ENCODE data around the gene KCTD11. TPM values are rescaled to one million over a fixed set of nuclear protein-coding genes. Genes with fewer than 3 reads are reported as not detected.

Gene KCTD11
- total and polyA plus RNA-seq, 2 experiments from 2014 or later = 2.2 to 7.7 TPM

GRCh38 chr17:7308625-7309433, 43.1 kb upstream of the KCTD11 start:
- Mint-ChIP-seq H3K36me3 (ENCODE audit: low read depth) (peaks cover 56% of the 10 kb centered on the region), H3K27me3 (ENCODE audit: insufficient read depth, low read depth, poor library complexity) (peaks cover 39% of the 10 kb centered on the region), H3K9me3 (peaks cover 9% of the 10 kb centered on the region; the same call in 2 of the 3 replicates), H3K4me1 (peaks cover 46% of the 10 kb centered on the region), H3K4me3 (peak overlapping the region; percentile 98), H3K27ac (peak overlapping the region; percentile 99)
- TF ChIP-seq POLR2AphosphoS5 (IDR thresholded peaks at IDR 0.05; ENCODE audit: low read depth) (peak; percentile 53), EZH2phosphoT487 (IDR thresholded peaks at IDR 0.05; ENCODE audit: unreplicated experiment) (no peak)
- peak overlapping the region; percentile 98 for H3K4me3 ChIP-seq
- ATAC-seq (peak; percentile 33), DNase-seq (ENCODE audit: low spot score) (peak; percentile 91)
- peak overlapping the region; percentile 98 for H3K4me2 ChIP-seq
- peaks cover 34% of the 10 kb centered on the region for H3K36me3 ChIP-seq (ENCODE audit: insufficient read depth)
- no peaks in the 10 kb centered on the region for H3K9me2 ChIP-seq (ENCODE audit: insufficient read depth)
- H3K4me1 ChIP-seq (ENCODE audit: insufficient read depth) = peaks cover 21% of the 10 kb centered on the region; the same call in 1 of the 2 replicates
- peaks cover 37% of the 10 kb centered on the region for H3K79me2 ChIP-seq (replicated peaks; ENCODE audit: insufficient read depth)
- H3K27me3 ChIP-seq (ENCODE audit: insufficient read depth) = no peaks in the 10 kb centered on the region
- H3K27ac ChIP-seq (ENCODE audit: low read depth) = peak overlapping the region; percentile 99
- no peak overlapping the region for H2AFZ ChIP-seq
- peaks cover 43% of the 10 kb centered on the region for H4K20me1 ChIP-seq (replicated peaks; ENCODE audit: insufficient read depth)
- H3F3A ChIP-seq (replicated peaks; ENCODE audit: low read depth) = peaks cover 60% of the 10 kb centered on the region

- H2AFZ ChIP-seq = no peak overlapping the region
- H3K36me3 Mint-ChIP-seq (ENCODE audit: low read depth) = peaks cover 63% of the 10 kb centered on the region
- peak overlapping the region; percentile 66 for H3K27ac Mint-ChIP-seq
Observed at GRCh38 chr17:7309628-7310027, 42.3 kb upstream of the KCTD11 start.

More at GRCh38 chr17:7309628-7310027, 42.3 kb upstream of the KCTD11 start:
- Histone ChIP-seq H3K9me2 (ENCODE audit: insufficient read depth) (no peaks in the 10 kb centered on the region), H3K4me3 (peak overlapping the region; percentile 98), H3K79me2 (replicated peaks; ENCODE audit: insufficient read depth) (peaks cover 43% of the 10 kb centered on the region), H3F3A (replicated peaks; ENCODE audit: low read depth) (peaks cover 68% of the 10 kb centered on the region), H3K4me1 (ENCODE audit: insufficient read depth) (peaks cover 27% of the 10 kb centered on the region; the same call in 1 of the 2 replicates), H3K27ac (ENCODE audit: low read depth) (peak overlapping the region; percentile 99), H4K20me1 (replicated peaks; ENCODE audit: insufficient read depth) (peaks cover 45% of the 10 kb centered on the region), H3K4me2 (peak overlapping the region; percentile 98), H3K27me3 (ENCODE audit: insufficient read depth) (no peaks in the 10 kb centered on the region), H3K36me3 (ENCODE audit: insufficient read depth) (peaks cover 37% of the 10 kb centered on the region)
- peaks cover 53% of the 10 kb centered on the region for H3K4me1 Mint-ChIP-seq
- no peak for TF ChIP-seq REST (IDR thresholded peaks at IDR 0.05; ENCODE audit: unreplicated experiment)
- TF ChIP-seq CREB1 (CRISPR knock-in tag; IDR thresholded peaks at IDR 0.05; ENCODE audit: low read depth) = no peak
- TF ChIP-seq POLR2AphosphoS5 (IDR thresholded peaks at IDR 0.05; ENCODE audit: low read depth) = peak; percentile 30; the same call in 1 of the 2 replicates
- TF ChIP-seq ZNF331 (CRISPR knock-in tag; IDR thresholded peaks at IDR 0.05; ENCODE audit: low read depth) = no peak
- TF ChIP-seq NANOG (IDR thresholded peaks at IDR 0.05; ENCODE audit: borderline replicate concordance) = no peak
- peak overlapping the region; percentile 98 for H3K4me3 Mint-ChIP-seq
- H3K9me3 Mint-ChIP-seq = peaks cover 7% of the 10 kb centered on the region; the same call in 2 of the 3 replicates
- peaks cover 42% of the 10 kb centered on the region for H3K27me3 Mint-ChIP-seq (ENCODE audit: insufficient read depth, low read depth, poor library complexity)
- no peak for DNase-seq (ENCODE audit: low spot score)
- no peak for ATAC-seq
